OCI-LY7 (cell line): ENCODE results near the gene DOC2A. TPM values are rescaled to one million over a fixed set of nuclear protein-coding genes. Genes with fewer than 3 reads are reported as not detected.
"Not testable (repeated sequence)": the region's sequence is repeated elsewhere in the genome, so short reads cannot be mapped to it uniquely, and the experiment has no call there.

ENCODE experiments used
- BruUV-seq: library from RNA; stranded (reverse); fragments of 400-500 nt; replicated peaks from 2 replicates; lab custom pipeline; 2021; lab: Mats Ljungman, UMichigan
- CTCF ChIA-PET: fragments of 300-600 bp; sonication (Branson Sonifier 250); formaldehyde crosslinking; loops from one replicate; lab custom pipeline; 2022; ENCODE audit warnings: antibody characterized with exemption; ENCODE audit not compliant: unreplicated experiment; lab: Charles Lee
- POLR2A ChIA-PET: fragments of 300-600 bp; sonication (Branson Sonifier 250); formaldehyde crosslinking; loops from one replicate; lab custom pipeline; 2022; ENCODE audit warnings: antibody characterized with exemption; lab: Charles Lee
- DNase-seq: peaks from one replicate; pipeline ENCODE4 v3.0.0-alpha.2; 2015; ENCODE audit warnings: low spot score
- H2AFZ ChIP-seq: fragments of 200-600 bp; sonication (generic), shearing (Covaris generic); 2 replicates; pipeline ENCODE4 v1.6.1; 2014; ENCODE audit warnings: mild to moderate bottlenecking, antibody characterized with exemption, low read length, moderate library complexity
- H3K27ac ChIP-seq: fragments of 200-600 bp; sonication (generic); 2 replicates; pipeline ENCODE4 v1.5.1; 2014; ENCODE audit warnings: mixed run types, low read depth, mild to moderate bottlenecking, moderate library complexity, low read length, inconsistent platforms; ENCODE audit not compliant: poor library complexity, severe bottlenecking
- H3K36me3 ChIP-seq: fragments of 200-600 bp; sonication (generic); 2 replicates; pipeline ENCODE4 v1.6.1; 2014; ENCODE audit warnings: mild to moderate bottlenecking, antibody characterized with exemption, low read length, moderate library complexity, mixed read lengths; ENCODE audit not compliant: insufficient read depth
- H3K4me1 ChIP-seq: fragments of 200-600 bp; sonication (generic); 2 replicates; pipeline ENCODE4 v1.5.1; 2014; ENCODE audit warnings: mild to moderate bottlenecking, low read length; ENCODE audit not compliant: insufficient read depth, poor library complexity, severe bottlenecking
- H3K4me2 ChIP-seq: fragments of 200-600 bp; sonication (generic); 2 replicates; pipeline ENCODE4 v1.6.1; 2014; ENCODE audit warnings: mild to moderate bottlenecking, low read length
- H3K4me3 ChIP-seq: fragments of 200-600 bp; sonication (generic); 2 replicates; pipeline ENCODE4 v1.5.1; 2014; ENCODE audit warnings: mild to moderate bottlenecking, low read depth, low read length; ENCODE audit not compliant: poor library complexity, severe bottlenecking
- H3K79me2 ChIP-seq: fragments of 200-600 bp; sonication (generic); 2 replicates; pipeline ENCODE4 v1.6.1; 2016; ENCODE audit warnings: low read depth, mild to moderate bottlenecking, low read length, moderate library complexity, mixed read lengths; ENCODE audit not compliant: insufficient read depth
- H3K9me2 ChIP-seq: fragments of 200-600 bp; sonication (generic); 2 replicates; pipeline ENCODE4 v1.6.1; 2016; ENCODE audit warnings: mild to moderate bottlenecking, low read length, mixed read lengths; ENCODE audit not compliant: insufficient read depth
- H3K9me3 ChIP-seq: fragments of 200-600 bp; sonication (generic); 2 replicates; pipeline ENCODE4 v1.6.1; 2014; ENCODE audit warnings: mild to moderate bottlenecking, mixed run types, low read length, mixed read lengths
- H4K20me1 ChIP-seq: fragments of 200-600 bp; sonication (generic); 2 replicates; pipeline ENCODE4 v1.6.1; 2014; ENCODE audit warnings: mild to moderate bottlenecking, antibody characterized with exemption, low read length, moderate library complexity, mixed read lengths; ENCODE audit not compliant: insufficient read depth
- EZH2phosphoT487 ChIP-seq: fragments of 200-600 bp; sonication (generic); IDR thresholded peaks from 2 replicates; pipeline ENCODE4 v1.6.1; 2018; ENCODE audit warnings: low read depth, borderline replicate concordance, mild to moderate bottlenecking, mixed run types, antibody characterized with exemption, low read length, moderate library complexity, mixed read lengths
- intact Hi-C: fragments of 100-400 bp; cut with micrococcal nuclease; formaldehyde crosslinking; loops from one replicate; pipeline ENCODE4 v1.10.0; 2022; ENCODE audit not compliant: unreplicated experiment
- total RNA-seq, 2 experiments: library from RNA; depleted of rRNA in 1 of 2; stranded (reverse); fragments of >200 nt in 1 of 2; shearing (Covaris generic) in 1 of 2; gene quantifications; 2 replicates each; pipeline ENCODE4 v1.2.3, GENCODE V29; 2014 to 2022
- TF ChIP-seq, protein P1 (sequence below): fragments of 200-600 bp; sonication (generic); conservative IDR thresholded peaks from 2 replicates; pipeline ENCODE4 v1.5.1; 2014; ENCODE audit warnings: mild to moderate bottlenecking, antibody characterized with exemption, low read length, moderate library complexity, mixed read lengths

DOC2A gene
- total RNA-seq, 2 experiments from 2014 or later, result 0.91 TPM; not detected in 1

DNA sequence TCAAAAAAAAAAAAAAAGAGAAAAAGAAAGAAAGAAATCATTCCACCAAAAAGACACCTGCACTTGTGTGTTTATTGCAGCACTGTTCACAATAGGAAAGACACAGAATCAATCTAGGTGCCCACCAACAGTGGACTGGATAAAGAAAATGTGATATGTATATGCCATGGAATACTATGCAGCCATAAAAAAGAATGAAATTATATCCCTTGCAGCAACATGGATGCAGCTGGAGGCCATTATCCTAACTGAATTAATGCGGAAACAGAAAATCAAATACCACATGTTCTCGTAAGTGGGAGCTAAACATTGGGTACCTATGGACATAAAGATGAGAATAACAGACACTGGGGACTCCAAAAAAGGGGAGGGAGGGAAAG lies 6.4 kb upstream of the DOC2A start:
- no peak overlapping the region for H3K4me3 ChIP-seq
- no peaks in the 10 kb centered on the region for H3K79me2 ChIP-seq
- intact Hi-C loops, result no loop called here
- no peak for TF ChIP-seq EZH2phosphoT487
- TF ChIP-seq, protein P1, sequence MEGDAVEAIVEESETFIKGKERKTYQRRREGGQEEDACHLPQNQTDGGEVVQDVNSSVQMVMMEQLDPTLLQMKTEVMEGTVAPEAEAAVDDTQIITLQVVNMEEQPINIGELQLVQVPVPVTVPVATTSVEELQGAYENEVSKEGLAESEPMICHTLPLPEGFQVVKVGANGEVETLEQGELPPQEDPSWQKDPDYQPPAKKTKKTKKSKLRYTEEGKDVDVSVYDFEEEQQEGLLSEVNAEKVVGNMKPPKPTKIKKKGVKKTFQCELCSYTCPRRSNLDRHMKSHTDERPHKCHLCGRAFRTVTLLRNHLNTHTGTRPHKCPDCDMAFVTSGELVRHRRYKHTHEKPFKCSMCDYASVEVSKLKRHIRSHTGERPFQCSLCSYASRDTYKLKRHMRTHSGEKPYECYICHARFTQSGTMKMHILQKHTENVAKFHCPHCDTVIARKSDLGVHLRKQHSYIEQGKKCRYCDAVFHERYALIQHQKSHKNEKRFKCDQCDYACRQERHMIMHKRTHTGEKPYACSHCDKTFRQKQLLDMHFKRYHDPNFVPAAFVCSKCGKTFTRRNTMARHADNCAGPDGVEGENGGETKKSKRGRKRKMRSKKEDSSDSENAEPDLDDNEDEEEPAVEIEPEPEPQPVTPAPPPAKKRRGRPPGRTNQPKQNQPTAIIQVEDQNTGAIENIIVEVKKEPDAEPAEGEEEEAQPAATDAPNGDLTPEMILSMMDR, result no peak
- no peaks in the 10 kb centered on the region for H4K20me1 ChIP-seq
- H3K9me3 ChIP-seq, result no peaks in the 10 kb centered on the region
- no peak overlapping the region for H2AFZ ChIP-seq
- H3K9me2 ChIP-seq, result no peaks in the 10 kb centered on the region
- no peaks in the 10 kb centered on the region for H3K4me1 ChIP-seq
- no peak for DNase-seq
- no peaks in the 10 kb centered on the region for H3K36me3 ChIP-seq
- no peak overlapping the region for H3K4me2 ChIP-seq
- no TSS peak for BruUV-seq
- ChIA-PET POLR2A (no interaction called here), CTCF (no interaction called here)
- H3K27ac ChIP-seq, result no peak overlapping the region

DNA sequence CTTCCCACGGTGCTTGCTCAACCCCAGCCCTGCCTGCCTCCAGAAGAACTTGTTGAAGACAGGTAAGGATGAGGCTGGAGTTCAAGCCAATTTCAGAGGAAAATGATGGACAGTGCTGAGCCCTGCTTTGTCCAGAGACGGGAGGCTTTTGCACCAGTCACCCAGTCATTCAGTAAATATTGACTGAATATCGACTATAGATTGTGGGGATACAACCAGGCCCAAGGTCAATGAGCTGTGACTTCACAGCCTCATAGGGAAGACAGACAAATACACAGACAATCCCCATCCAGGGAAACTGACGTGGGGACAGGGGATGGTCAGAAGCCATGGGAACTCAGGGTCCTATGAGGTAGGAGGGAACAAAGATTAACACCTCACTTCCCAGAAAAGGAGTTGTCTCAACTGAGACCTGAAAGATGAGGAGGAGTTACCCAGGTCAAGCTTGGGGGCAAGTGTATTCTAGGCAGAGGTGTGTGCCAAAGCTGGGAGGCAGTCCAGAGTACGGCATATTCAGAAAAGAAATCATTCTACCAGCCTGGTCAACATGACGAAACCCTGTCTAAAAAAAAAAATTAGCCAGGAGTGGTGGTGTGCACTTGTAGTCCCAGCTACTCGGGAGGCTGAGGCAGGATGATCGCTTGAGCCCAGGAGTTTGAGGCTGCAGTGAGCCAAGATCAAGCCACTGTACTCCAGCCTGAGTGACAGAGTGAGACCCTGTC lies 5.9 kb upstream of the DOC2A start:
- TF ChIP-seq, protein P1, result no peak
- no peak for TF ChIP-seq EZH2phosphoT487
- CTCF ChIA-PET, result no interaction called here
- no peaks in the 10 kb centered on the region for H3K9me2 ChIP-seq
- no peak overlapping the region for H3K27ac ChIP-seq
- H4K20me1 ChIP-seq, result no peaks in the 10 kb centered on the region
- POLR2A ChIA-PET, result no interaction called here
- no peak overlapping the region for H2AFZ ChIP-seq
- BruUV-seq, result no TSS peak
- intact Hi-C loops, result no loop called here
- no peaks in the 10 kb centered on the region for H3K36me3 ChIP-seq
- H3K4me1 ChIP-seq, result no peaks in the 10 kb centered on the region
- no peak overlapping the region for H3K4me3 ChIP-seq
- no peak overlapping the region for H3K4me2 ChIP-seq
- no peaks in the 10 kb centered on the region for H3K9me3 ChIP-seq
- no peak for DNase-seq
- H3K79me2 ChIP-seq, result no peaks in the 10 kb centered on the region

DNA sequence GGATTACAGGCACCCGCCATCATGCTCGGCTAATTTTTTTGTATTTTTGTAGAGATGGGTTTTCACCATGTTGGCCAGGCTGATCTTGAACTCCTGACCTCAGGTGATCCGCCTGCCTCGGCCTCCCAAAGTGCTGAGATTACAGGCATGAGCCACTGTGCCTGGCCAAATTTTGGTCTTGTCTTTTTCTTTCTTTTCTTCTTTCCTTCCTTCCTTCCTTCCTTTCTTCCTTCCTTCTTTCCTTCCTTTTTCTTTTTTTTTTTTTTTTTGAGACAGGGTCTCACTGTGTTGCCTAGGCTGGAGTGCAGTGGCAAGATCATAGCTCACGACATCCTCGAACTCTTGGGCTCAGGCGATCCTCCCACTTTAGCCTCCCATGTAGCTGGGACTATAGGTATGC lies 4.6 kb upstream of the DOC2A start:
- DNase-seq, H4K20me1 ChIP-seq, H3K4me2 ChIP-seq, H3K4me3 ChIP-seq, BruUV-seq, intact Hi-C loops, H3K27ac ChIP-seq, H3K9me2 ChIP-seq, H3K4me1 ChIP-seq, H2AFZ ChIP-seq, H3K79me2 ChIP-seq, H3K36me3 ChIP-seq, H3K9me3 ChIP-seq, CTCF ChIA-PET, POLR2A ChIA-PET: not testable (repeated sequence)

DNA sequence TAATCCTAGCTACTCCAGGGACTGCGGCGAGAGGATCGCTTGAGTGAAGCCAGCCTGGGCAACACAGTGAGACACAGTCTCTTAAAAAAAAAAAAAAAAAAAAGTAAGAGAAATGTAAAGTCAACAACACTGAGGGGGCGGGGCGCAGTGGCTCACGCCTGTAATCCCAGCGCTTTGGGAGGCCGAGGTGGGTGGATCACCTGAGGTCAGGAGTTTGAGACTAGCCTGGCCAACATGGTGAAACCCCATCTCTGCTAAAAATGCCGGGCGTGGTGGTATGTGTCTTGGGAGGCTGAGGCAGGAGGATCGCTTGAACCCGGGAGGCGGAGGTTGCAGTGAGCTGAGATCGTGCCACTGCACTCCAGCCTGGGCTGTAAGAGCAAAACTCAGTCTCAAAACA lies 1.8 kb upstream of the DOC2A start:
- H3K9me2 ChIP-seq, CTCF ChIA-PET, H3K27ac ChIP-seq, intact Hi-C loops, H3K4me3 ChIP-seq, H3K9me3 ChIP-seq, H3K4me2 ChIP-seq, H4K20me1 ChIP-seq, H3K79me2 ChIP-seq, H3K36me3 ChIP-seq, H3K4me1 ChIP-seq, BruUV-seq, DNase-seq, H2AFZ ChIP-seq: not testable (repeated sequence)
- POLR2A ChIA-PET, result interaction anchor here (0.6 to 0.7 kb wide), 4 partner anchors 13 to 1137 kb away, joined by 3 to 5 read pairs (median 3); no protein-coding TSS in a partner anchor
